HG02610 (cell line): ENCODE data around the gene SMR3A.

Experiments
- ATAC-seq: cut with Tn5 transposase; IDR thresholded peaks from one replicate; pipeline ENCODE4 v1.9.1; 2021; ENCODE audit warnings: mild to moderate bottlenecking, moderate library complexity; ENCODE audit not compliant: unreplicated experiment

SMR3A gene

DNA sequence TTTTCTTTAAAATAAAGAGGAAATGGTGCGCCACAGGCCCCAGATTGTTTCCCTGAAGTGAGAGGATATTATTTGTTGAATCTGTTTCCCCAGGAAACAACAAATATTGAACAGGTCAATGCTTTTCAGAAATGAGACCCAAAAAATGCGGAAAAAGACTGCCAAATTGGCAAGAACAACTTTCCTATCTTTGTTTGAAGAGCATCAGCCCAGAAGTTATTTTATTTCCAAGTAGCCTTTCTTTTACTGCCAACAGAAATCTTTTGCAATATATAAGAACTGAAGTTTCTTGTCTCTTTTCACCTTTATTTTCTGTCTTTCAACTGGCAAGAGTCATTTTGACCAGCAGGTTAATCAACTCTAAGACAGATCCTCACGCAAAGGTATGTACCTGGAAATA lies at the start of gene SMR3A:
TSS of gene SMR3A (plus strand) at position 301 of the 400 bp plus-strand sequence. CDS start 1,356 bp downstream, outside the sequence.
- no peak for ATAC-seq

GRCh38 chr4:70313736-70314135 lies 46.8 kb upstream of the SMR3A start:
- no peak for ATAC-seq

GRCh38 chr4:70315928-70316327 lies 44.6 kb upstream of the SMR3A start:
- ATAC-seq: peak; percentile 61

- no peak for ATAC-seq
Observed at GRCh38 chr4:70326052-70326451, 34.5 kb upstream of the SMR3A start.

DNA sequence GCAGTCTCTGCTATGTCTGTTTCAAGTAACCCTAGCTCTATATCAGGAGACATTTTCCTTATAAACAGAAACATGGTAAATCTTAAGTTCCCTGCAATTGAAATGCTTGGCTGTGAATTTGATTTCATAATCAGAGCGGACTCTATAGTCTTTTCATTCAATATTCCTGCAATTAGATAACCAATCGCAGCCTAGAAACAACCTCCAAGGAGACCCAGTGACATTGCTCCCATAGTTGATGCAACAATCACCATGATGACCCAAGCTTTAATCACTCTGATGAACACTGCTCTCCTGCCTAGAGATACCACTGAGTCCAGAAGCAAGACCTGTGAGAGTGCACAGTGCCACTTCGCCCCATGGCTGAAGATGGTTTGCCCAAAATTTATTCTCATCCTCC lies 25.9 kb upstream of the SMR3A start, which contains the start of gene CABS1:
TSS of gene CABS1 (plus strand) at position 301 of the 400 bp plus-strand sequence. CDS start at position 360, 59 bp downstream.
- no peak for ATAC-seq

GRCh38 chr4:70336043-70336442 lies 24.5 kb upstream of the SMR3A start:
- no peak for ATAC-seq

DNA sequence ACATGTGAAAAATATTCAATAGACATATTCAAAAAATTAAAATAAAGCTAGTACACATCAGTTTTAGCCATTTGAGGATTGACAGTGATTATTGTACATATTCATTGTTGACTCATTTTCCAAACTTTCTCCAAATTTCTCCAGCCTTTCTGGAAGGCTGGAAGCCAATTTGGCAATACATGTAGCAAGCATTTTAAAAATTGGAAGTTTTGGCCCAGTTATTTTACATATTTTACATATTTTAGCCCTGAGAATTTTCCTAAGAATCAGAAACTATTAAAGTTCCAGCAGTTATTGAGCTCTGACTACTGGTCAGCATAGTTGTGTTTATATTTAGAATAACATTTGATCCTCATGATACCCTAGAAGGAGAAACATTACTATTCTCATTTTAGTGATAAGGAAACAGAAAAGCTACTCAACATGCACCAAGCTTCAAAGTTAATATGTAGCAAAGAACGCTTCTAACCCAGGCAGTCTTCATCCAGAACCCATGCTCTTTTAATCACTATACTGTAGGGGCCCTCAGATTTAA lies 22.6 kb upstream of the SMR3A start:
- ATAC-seq: no peak

GRCh38 chr4:70356185-70356584 lies 4.4 kb upstream of the SMR3A start:
- ATAC-seq: no peak

- ATAC-seq: no peak
Observed at GRCh38 chr4:70359115-70359661, 1.4 kb upstream of the SMR3A start.

- no peak for ATAC-seq
Observed at GRCh38 chr4:70364002-70364401, 3.4 kb downstream of the SMR3A start.

- ATAC-seq: peak; percentile 60
Observed at GRCh38 chr4:70365479-70365878, 4.9 kb downstream of the SMR3A start.

GRCh38 chr4:70367813-70368212 lies 7.3 kb downstream of the SMR3A start:
- ATAC-seq: no peak

- ATAC-seq: no peak
Observed at GRCh38 chr4:70371987-70372386, 11.4 kb downstream of the SMR3A start.

DNA sequence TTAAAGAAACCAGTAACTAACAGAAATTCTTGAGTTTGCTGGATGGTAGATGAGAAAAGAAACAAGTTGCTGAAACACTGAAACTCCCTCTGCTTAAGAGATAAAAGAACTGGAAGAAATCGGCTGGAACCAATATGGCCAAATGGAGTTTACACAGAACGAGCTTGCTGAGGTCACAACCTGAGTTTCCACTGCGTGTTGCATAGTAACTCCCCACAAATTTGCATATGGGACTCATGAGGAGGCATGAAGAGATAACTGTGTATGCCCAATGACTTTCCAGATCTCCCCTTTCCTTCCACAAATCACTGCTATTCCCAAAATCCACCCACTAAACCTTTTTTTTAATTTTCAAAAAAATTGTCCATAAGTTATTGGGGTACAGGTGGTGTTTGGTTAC lies 12.2 kb downstream of the SMR3A start:
- no peak for ATAC-seq

- ATAC-seq: no peak
Observed at GRCh38 chr4:70380578-70380977, 20.0 kb downstream of the SMR3A start.

DNA sequence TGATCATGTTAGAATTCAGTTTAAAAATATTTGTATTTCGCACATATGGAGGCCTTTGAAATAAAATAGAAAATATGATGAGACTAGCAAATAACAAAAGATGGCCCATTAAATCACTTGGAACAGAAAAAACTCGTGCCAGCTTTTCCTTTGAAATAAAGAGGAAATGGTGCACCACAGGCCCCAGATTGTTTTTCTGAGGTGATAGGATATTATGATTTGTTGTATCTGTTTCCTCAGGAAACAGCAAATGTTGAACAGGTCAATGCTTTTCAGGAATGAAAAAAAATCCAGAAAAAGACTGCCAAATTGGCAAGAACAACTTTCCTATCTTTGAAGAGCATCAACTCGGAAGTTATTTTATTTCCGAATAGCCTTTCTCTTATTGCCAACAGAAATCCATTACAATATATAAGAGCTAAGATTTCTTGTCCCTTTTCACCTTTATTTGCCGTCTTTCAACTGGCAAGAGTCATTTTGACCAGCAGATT lies 22.2 kb downstream of the SMR3A start, which contains the start of gene SMR3B:
TSS of gene SMR3B (plus strand) at position 441 of the 491 bp plus-strand sequence. CDS start 1,380 bp downstream, outside the sequence.
- no peak for ATAC-seq

DNA sequence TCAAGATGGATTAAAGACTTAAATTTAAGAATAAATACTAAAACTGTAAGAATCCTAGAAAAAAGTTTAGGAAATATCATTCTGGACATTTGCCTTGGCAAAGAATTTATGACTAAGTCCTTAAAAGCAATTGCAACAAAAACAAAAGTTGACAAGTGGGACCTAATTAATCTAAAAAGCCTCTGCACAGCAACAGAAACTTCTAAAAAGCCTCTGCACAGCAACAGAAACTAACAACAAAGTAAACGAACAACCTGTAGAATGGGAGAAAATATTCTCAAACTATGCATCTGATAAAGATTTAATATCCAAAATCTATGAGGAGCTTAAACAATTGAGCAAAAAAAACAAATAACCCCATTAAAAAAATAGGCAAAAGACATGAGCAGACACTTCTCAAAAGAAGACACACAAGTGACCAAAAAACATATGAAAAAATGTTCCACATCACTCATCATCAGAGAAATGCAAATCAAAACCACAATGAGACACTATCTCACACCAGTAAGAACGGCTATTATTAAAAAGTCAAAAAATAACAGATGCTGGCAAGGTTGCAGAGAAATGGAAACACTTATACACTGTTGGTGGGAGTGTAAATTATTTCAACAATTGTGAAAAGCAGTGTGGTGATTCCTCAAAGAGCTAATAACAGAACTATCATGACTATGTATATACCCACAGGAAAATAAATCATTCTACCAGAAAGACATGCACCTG lies 31.7 kb downstream of the SMR3A start:
- ATAC-seq: peak; percentile 57

GRCh38 chr4:70397580-70397979 lies 37.0 kb downstream of the SMR3A start, which contains the start of gene OPRPN:
TSS of gene OPRPN (plus strand) at chr4:70397940. CDS start at chr4:70399286, 1,346 bp downstream.
- ATAC-seq: no peak

- ATAC-seq: peak; percentile 54
Observed at GRCh38 chr4:70399319-70399718, 38.8 kb downstream of the SMR3A start.

DNA sequence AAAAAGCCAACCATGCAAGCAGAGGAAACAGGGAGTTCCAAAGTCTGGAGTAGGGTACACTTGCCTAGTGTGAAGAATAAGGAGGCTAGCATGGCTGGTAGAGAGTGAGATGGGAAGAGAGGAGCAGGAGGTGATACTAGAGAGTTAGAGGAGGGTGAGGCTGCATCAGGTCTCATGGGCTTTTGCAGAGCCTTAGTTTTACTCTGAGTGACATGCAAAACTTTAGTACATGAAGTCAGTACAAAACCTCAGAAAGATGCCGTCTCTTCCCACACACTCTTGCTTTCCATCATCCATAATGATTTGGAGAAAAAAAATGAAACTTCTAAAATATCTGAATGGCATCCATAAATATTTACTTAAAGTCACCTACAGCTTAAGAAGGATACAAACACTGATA lies 42.2 kb downstream of the SMR3A start:
- peak; percentile 63 for ATAC-seq

DNA sequence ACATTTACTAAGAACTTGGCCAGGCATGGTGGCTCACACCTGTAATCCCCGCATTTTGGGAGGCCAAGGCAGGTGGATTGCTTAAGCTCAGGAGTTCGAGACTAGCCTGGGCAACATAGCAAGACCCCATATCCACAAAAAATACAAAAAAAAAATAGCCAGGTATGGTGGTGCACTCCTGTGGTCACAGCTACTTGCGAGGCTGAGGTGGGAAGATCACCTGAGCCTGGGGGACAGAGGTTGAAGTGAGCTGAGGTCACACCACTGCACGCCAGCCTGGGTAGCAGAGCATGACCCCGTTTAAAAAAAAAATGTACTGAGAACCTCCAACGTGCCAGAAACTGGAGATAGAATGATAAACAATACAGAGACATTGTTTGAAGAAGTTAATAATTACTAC lies 45.2 kb downstream of the SMR3A start:
- ATAC-seq: no peak
